Measurements from ENCODE around the gene CLHC1.
A peak's percentile ranks its signal among the peaks of the same experiment; 100 is the strongest.
"Not testable (repeated sequence)": the region's sequence is repeated elsewhere in the genome, so short reads cannot be mapped to it uniquely, and the experiment has no call there.

The CLHC1 gene

GRCh38 chr2:55133467-55134315 lies 98.4 kb downstream of the CLHC1 start:
- DNase-seq, result peak; percentile 24 to 25

- DNase-seq, result no peak
Measured at GRCh38 chr2:55130849-55131248, 101.2 kb downstream of the CLHC1 start.

DNA sequence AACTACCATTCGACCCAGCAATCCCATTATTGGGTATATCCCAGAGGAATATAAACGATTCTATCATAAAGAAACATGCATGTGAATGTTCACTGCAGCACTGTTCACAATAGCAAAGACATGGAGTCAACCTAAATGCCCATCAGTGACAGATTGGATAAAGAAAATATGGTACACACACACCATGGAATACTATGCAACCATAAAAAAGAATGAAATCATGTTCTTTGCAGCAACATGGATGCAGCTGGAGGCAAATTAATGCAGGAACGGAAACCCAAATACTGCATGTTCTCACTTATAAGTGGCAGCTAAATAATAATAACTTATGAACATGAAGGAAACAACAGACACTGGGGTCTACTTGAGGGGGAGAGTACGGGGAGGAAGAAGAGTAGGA lies 105.5 kb downstream of the CLHC1 start:
- DNase-seq, result not testable (repeated sequence)
